H1 (cell line): ENCODE results near the gene PPP6R1. TPM values are rescaled to one million over a fixed set of nuclear protein-coding genes. Genes with fewer than 3 reads are reported as not detected.

Experiments
- CTCF ChIA-PET: fragments of 300-600 bp; sonication (Branson Sonifier 250); formaldehyde crosslinking; loops from one replicate; lab custom pipeline; 2021; ENCODE audit not compliant: partially characterized antibody; lab: Charles Lee
- POLR2A ChIA-PET: fragments of 300-600 bp; sonication (Branson Sonifier 250); formaldehyde crosslinking; loops from one replicate; lab custom pipeline; 2021; ENCODE audit warnings: inconsistent platforms; ENCODE audit not compliant: partially characterized antibody; lab: Charles Lee
- DNase-seq, 2 experiments: peaks; one replicate each; pipeline versions ENCODE4 v3.0.0 to v3.0.0-alpha.2; 2010 to 2022; ENCODE audit warnings: low spot score in 2 of 2, low read depth in 1 of 2, mixed read lengths in 1 of 2
- FAIRE-seq: peaks from 2 replicates; lab custom pipeline; 2011; peaks lifted over from hg19 to GRCh38; lab: Jason Lieb, UNC
- H2AFZ ChIP-seq: 2 replicates; pipeline ENCODE4 v1.8.1; 2012; ENCODE audit warnings: low read length, inconsistent platforms
- H2AK5ac ChIP-seq: 2 replicates; pipeline ENCODE4 v1.6.1; 2013; ENCODE audit warnings: low read depth, low read length
- H2BK120ac ChIP-seq: replicated peaks from 2 replicates; pipeline ENCODE3; 2013; ENCODE audit warnings: low read depth, low read length, inconsistent platforms
- H2BK12ac ChIP-seq: 2 replicates; pipeline ENCODE4 v1.6.1; 2013; ENCODE audit warnings: low read depth, low read length
- H2BK15ac ChIP-seq: 2 replicates; pipeline ENCODE4 v1.6.1; 2013; ENCODE audit warnings: low read length
- H2BK20ac ChIP-seq: 2 replicates; pipeline ENCODE4 v1.6.1; 2013; ENCODE audit warnings: low read length
- H2BK5ac ChIP-seq: 2 replicates; pipeline ENCODE4 v1.6.1; 2013; ENCODE audit warnings: low read depth, low read length
- H3K14ac ChIP-seq: 2 replicates; pipeline ENCODE4 v1.6.1; 2013; ENCODE audit warnings: inconsistent platforms; ENCODE audit not compliant: insufficient read length
- H3K18ac ChIP-seq: 2 replicates; pipeline ENCODE4 v1.6.1; 2013; ENCODE audit warnings: low read length; ENCODE audit errors: extremely low read depth
- H3K23ac ChIP-seq: 2 replicates; pipeline ENCODE4 v1.6.1; 2013; ENCODE audit warnings: inconsistent platforms; ENCODE audit not compliant: insufficient read length
- H3K23me2 ChIP-seq: 2 replicates; pipeline ENCODE4 v1.6.1; 2013; ENCODE audit warnings: low read depth, low read length
- H3K27ac ChIP-seq: 2 replicates; pipeline ENCODE4 v1.6.1; 2011; ENCODE audit warnings: low read depth, low read length, inconsistent platforms
- H3K27me3 ChIP-seq, 4 experiments: replicated peaks in 1 of 4; 1 replicate in 1 of 4; 2 replicates in 3 of 4; pipeline versions ENCODE4 v1.6.1 to v1.8.1; 2011 to 2013; ENCODE audit warnings: low read length in 3 of 4, mild to moderate bottlenecking in 3 of 4, inconsistent platforms in 2 of 4, mixed read lengths in 2 of 4, moderate library complexity in 1 of 4; ENCODE audit not compliant: control insufficient read depth in 3 of 4, insufficient read depth in 3 of 4; ENCODE audit errors: extremely low read depth in 1 of 4
- H3K36me3 ChIP-seq, 4 experiments: 2 replicates each; pipeline versions ENCODE4 v1.6.1 to v1.8.1; 2011 to 2013; ENCODE audit warnings: mild to moderate bottlenecking in 4 of 4, low read length in 3 of 4, moderate library complexity in 2 of 4, control low read depth in 1 of 4, inconsistent platforms in 1 of 4; ENCODE audit not compliant: insufficient read depth in 4 of 4, control insufficient read depth in 2 of 4
- H3K4ac ChIP-seq: replicated peaks from 2 replicates; pipeline ENCODE3; 2013; ENCODE audit warnings: low read length, low read depth, mixed read lengths, inconsistent platforms; ENCODE audit not compliant: insufficient read length
- H3K4me1 ChIP-seq, 4 experiments: replicated peaks in 1 of 4; 1 replicate in 1 of 4; 2 replicates in 3 of 4; pipeline versions ENCODE4 v1.6.1 to v1.8.1; 2011 to 2013; ENCODE audit warnings: low read length in 3 of 4, inconsistent platforms in 2 of 4, mixed read lengths in 1 of 4; ENCODE audit not compliant: insufficient read depth in 4 of 4, control insufficient read depth in 3 of 4
- H3K4me2 ChIP-seq, 2 experiments: 2 replicates each; pipeline versions ENCODE4 v1.6.1 to v1.8.1; 2011 to 2013; ENCODE audit warnings: low read depth in 2 of 2, low read length in 2 of 2, control low read depth in 1 of 2, inconsistent platforms in 1 of 2, mild to moderate bottlenecking in 1 of 2; ENCODE audit not compliant: insufficient read depth in 1 of 2
- H3K4me3 ChIP-seq, 4 experiments: fragments of 200-600, 300-600 bp in 1 of 4; sonication (generic), shearing (Covaris generic), sonication (Bioruptor Twin) in 1 of 4; 2 replicates each; pipeline versions ENCODE4 v1.5.1 to v1.8.1; 2011 to 2016; ENCODE audit warnings: low read length in 4 of 4, low read depth in 3 of 4, control low read depth in 2 of 4, inconsistent platforms in 2 of 4, mild to moderate bottlenecking in 2 of 4, mixed read lengths in 1 of 4, moderate library complexity in 1 of 4; ENCODE audit not compliant: insufficient read depth in 2 of 4; ENCODE audit errors: extremely low read depth in 1 of 4
- H3K56ac ChIP-seq: replicated peaks from 2 replicates; pipeline ENCODE3; 2013; ENCODE audit warnings: low read depth, mild to moderate bottlenecking, mixed read lengths, low read length, inconsistent platforms; ENCODE audit not compliant: insufficient read length
- H3K79me1 ChIP-seq: 2 replicates; pipeline ENCODE4 v1.6.1; 2013; ENCODE audit warnings: low read depth, low read length, control low read depth
- H3K79me2 ChIP-seq, 2 experiments: 2 replicates each; pipeline versions ENCODE4 v1.6.1 to v1.8.1; 2012 to 2013; ENCODE audit warnings: low read length in 2 of 2, mild to moderate bottlenecking in 2 of 2, inconsistent platforms in 1 of 2; ENCODE audit not compliant: insufficient read depth in 2 of 2, control insufficient read depth in 1 of 2
- H3K9ac ChIP-seq, 4 experiments: replicated peaks in 1 of 4; 1 replicate in 1 of 4; 2 replicates in 3 of 4; pipeline versions ENCODE4 v1.6.1 to v1.8.1; 2011 to 2013; ENCODE audit warnings: low read depth in 3 of 4, low read length in 3 of 4, control low read depth in 2 of 4, mild to moderate bottlenecking in 2 of 4, moderate library complexity in 2 of 4, inconsistent platforms in 1 of 4; ENCODE audit errors: extremely low read depth in 1 of 4
- H3K9me3 ChIP-seq, 2 experiments: 2 replicates each; pipeline versions ENCODE4 v1.6.1 to v1.8.1; 2012 to 2013; ENCODE audit warnings: mild to moderate bottlenecking in 2 of 2, moderate library complexity in 2 of 2, control low read depth in 1 of 2, inconsistent platforms in 1 of 2, low read depth in 1 of 2, low read length in 1 of 2, mixed read lengths in 1 of 2; ENCODE audit not compliant: insufficient read depth in 2 of 2
- H4K20me1 ChIP-seq, 2 experiments: replicated peaks in 1 of 2; 2 replicates each; pipeline versions ENCODE3 to v1.8.1; 2011 to 2013; ENCODE audit warnings: inconsistent platforms in 2 of 2, low read length in 2 of 2, mild to moderate bottlenecking in 1 of 2; ENCODE audit not compliant: insufficient read depth in 2 of 2, control insufficient read depth in 1 of 2
- H4K5ac ChIP-seq: 2 replicates; pipeline ENCODE4 v1.6.1; 2013; ENCODE audit warnings: low read length, low read depth, mixed read lengths, inconsistent platforms; ENCODE audit not compliant: insufficient read length
- H4K8ac ChIP-seq: 2 replicates; pipeline ENCODE4 v1.8.0; 2013; ENCODE audit warnings: mild to moderate bottlenecking, moderate library complexity, low read length, inconsistent platforms; ENCODE audit not compliant: insufficient read depth; ENCODE audit errors: extremely low read depth
- H4K91ac ChIP-seq: replicated peaks from 2 replicates; pipeline ENCODE3; 2013; ENCODE audit warnings: low read length, mixed read lengths, inconsistent platforms; ENCODE audit not compliant: insufficient read length
- CBX5 ChIP-seq: fragments of 300-800, 300-1000 bp; sonication (generic); IDR thresholded peaks from 2 replicates; pipeline ENCODE4 v1.7.1; 2016; ENCODE audit warnings: antibody characterized with exemption, low read length, low read depth
- CHD2 ChIP-seq: IDR thresholded peaks from 2 replicates; pipeline ENCODE4 v1.6.1; 2012; ENCODE audit warnings: low read length, improper control_type of control experiment
- GABPA ChIP-seq: IDR thresholded peaks from 2 replicates; pipeline ENCODE4 v1.6.1; 2011; ENCODE audit warnings: mild to moderate bottlenecking, low read length, moderate library complexity, borderline replicate concordance; ENCODE audit not compliant: insufficient read depth
- GTF2F1 ChIP-seq: IDR thresholded peaks from 2 replicates; pipeline ENCODE4 v1.6.1; 2012; ENCODE audit warnings: low read depth, low read length, improper control_type of control experiment, borderline replicate concordance
- HDAC6 ChIP-seq: IDR thresholded peaks from one replicate; pipeline ENCODE4 v1.7.1; 2012; ENCODE audit warnings: low read depth, mild to moderate bottlenecking, inconsistent platforms, low read length, moderate library complexity
- RFX5 ChIP-seq: IDR thresholded peaks from 2 replicates; pipeline ENCODE4 v1.6.1; 2011; ENCODE audit warnings: low read depth, low read length, improper control_type of control experiment, borderline replicate concordance
- SP1 ChIP-seq: IDR thresholded peaks from 2 replicates; pipeline ENCODE4 v1.6.1; 2011; ENCODE audit warnings: low read depth, low read length
- SP2 ChIP-seq: IDR thresholded peaks from 2 replicates; pipeline ENCODE4 v1.6.1; 2012; ENCODE audit warnings: mild to moderate bottlenecking, low read length, inconsistent platforms
- SP4 ChIP-seq: IDR thresholded peaks from 2 replicates; pipeline ENCODE4 v1.6.1; 2012; ENCODE audit warnings: low read length, inconsistent platforms
- TBP ChIP-seq: IDR thresholded peaks from 2 replicates; pipeline ENCODE4 v1.6.1; 2011; ENCODE audit warnings: low read depth, low read length, improper control_type of control experiment
- TEAD4 ChIP-seq: IDR thresholded peaks from 2 replicates; pipeline ENCODE4 v1.6.1; 2012; ENCODE audit warnings: low read depth, low read length, inconsistent platforms, mixed read lengths
- WGBS, 2 experiments: shearing (Covaris generic) in 1 of 2; methylation state at CpG; one replicate each; pipeline versions ENCODE4 v1.1.6 to v1.1.7; 2013 to 2015; ENCODE audit warnings: low lambda C conversion rate in 2 of 2, mixed read lengths in 2 of 2, inconsistent platforms in 1 of 2, low coverage in 1 of 2, missing lambda C conversion rate in 1 of 2; ENCODE audit not compliant: insufficient replicate concordance in 2 of 2, insufficient coverage in 1 of 2, insufficient read length in 1 of 2; ENCODE audit errors: extremely low coverage in 1 of 2, missing lambda C conversion rate in 1 of 2; 5-methylcytosine and 5-hydroxymethylcytosine counted together
- polyA plus RNA-seq, 7 experiments: library from polyadenylated mRNA; depleted of rRNA in 3 of 7; stranded (reverse) in 5 of 7; unstranded in 2 of 7; fragments of >200 nt in 5 of 7; fragments of 200-250 nt in 2 of 7; gene quantifications; 1 replicate in 5 of 7; 2 replicates in 1 of 7; 4 replicates in 1 of 7; pipeline versions ENCODE4 v1.2.1 to v1.2.3, GENCODE V29; 2011 to 2013; ENCODE audit warnings: missing spikeins in 2 of 7, mixed read lengths in 2 of 7
- total RNA-seq: library from RNA; stranded (reverse); fragmentation: NEBNext Ultra II Directional; extraction: Animal tissue kit (Norgen Biotek cat#: 25700); gene quantifications from 2 replicates; pipeline ENCODE4 v1.2.1, GENCODE V29; 2021
- TF ChIP-seq, protein P1 (sequence below): IDR thresholded peaks from 2 replicates; pipeline ENCODE4 v1.6.1; 2012; ENCODE audit warnings: inconsistent platforms

The PPP6R1 gene
- total and polyA plus RNA-seq, 2 of the 8 experiments (the other 6 are each of a cell fraction or from before 2014, with no cell fraction given): 36.4 to 74.4 TPM

DNA sequence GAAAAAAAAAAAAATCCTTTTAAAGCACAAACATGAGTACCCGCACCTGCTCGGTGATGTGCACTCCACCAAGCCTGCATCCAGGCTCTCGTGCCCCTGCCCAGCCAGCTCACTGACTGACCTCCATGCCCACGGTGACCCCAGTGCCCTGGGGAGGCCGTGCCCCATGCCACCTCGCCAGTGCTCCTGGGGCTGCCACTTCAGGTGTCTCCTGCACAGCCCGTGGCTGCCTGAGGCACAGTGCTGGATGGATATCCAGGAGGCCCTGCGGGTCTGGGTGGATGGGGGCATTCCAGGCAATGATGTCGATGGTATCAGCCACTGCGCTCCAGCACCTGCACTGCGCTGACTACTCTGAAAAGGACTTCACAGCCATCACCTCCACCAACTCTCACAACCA, 9.0 kb downstream of the PPP6R1 start:
- peaks cover 3 to 11% (median 5%) of the 10 kb centered on the region in 4 experiments; a peak in 6 of 7 replicates for H3K4me1 ChIP-seq
- H3K27ac ChIP-seq: no peak overlapping the region
- H2BK20ac ChIP-seq: no peak overlapping the region
- H3K23ac ChIP-seq: no peak overlapping the region
- no peak overlapping the region for H3K4ac ChIP-seq
- no peak overlapping the region for H2BK15ac ChIP-seq
- FAIRE-seq (no peak), DNase-seq (no peak)
- ChIA-PET CTCF (interaction anchor here (0.7 to 1.2 kb wide), 2 partner anchors 9 to 10 kb away, joined by 3 to 4 read pairs; no protein-coding TSS in a partner anchor), POLR2A (no interaction called here)
- H3K4me2 ChIP-seq: no peak overlapping the region
- H2AFZ ChIP-seq: no peak overlapping the region
- H4K20me1 ChIP-seq: peaks cover 28 to 53% of the 10 kb centered on the region in 2 experiments
- H4K8ac ChIP-seq: no peak overlapping the region; the same call in 1 of the 2 replicates
- H3K9ac ChIP-seq: no peak overlapping the region
- peaks cover 8 to 73% of the 10 kb centered on the region in 2 experiments; a peak in 3 of 4 replicates for H3K79me2 ChIP-seq
- no peak overlapping the region for H2BK5ac ChIP-seq
- H3K23me2 ChIP-seq: no peaks in the 10 kb centered on the region
- H3K36me3 ChIP-seq: peaks cover 3 to 12% (median 7%) of the 10 kb centered on the region in 4 experiments; a peak in 5 of 8 replicates
- 86% methylated on average over 11 of the region's 11 CpGs; no CpG with 5 or more reads in 1 of the 2 experiments for WGBS, 2 experiments
- no peak overlapping the region for H3K4me3 ChIP-seq
- no peak overlapping the region for H4K5ac ChIP-seq
- no peak overlapping the region for H3K56ac ChIP-seq
- no peak overlapping the region for H3K18ac ChIP-seq
- H2AK5ac ChIP-seq: no peak overlapping the region
- peaks cover 27% of the 10 kb centered on the region for H3K79me1 ChIP-seq
- H2BK12ac ChIP-seq: no peak overlapping the region
- no peak overlapping the region for H4K91ac ChIP-seq
- H3K9me3 ChIP-seq: no peaks in the 10 kb centered on the region
- no peaks in the 10 kb centered on the region for H3K27me3 ChIP-seq
- H3K14ac ChIP-seq: no peak overlapping the region
- no peak overlapping the region for H2BK120ac ChIP-seq
- TF ChIP-seq GABPA: no peak
- TF ChIP-seq, protein P1, sequence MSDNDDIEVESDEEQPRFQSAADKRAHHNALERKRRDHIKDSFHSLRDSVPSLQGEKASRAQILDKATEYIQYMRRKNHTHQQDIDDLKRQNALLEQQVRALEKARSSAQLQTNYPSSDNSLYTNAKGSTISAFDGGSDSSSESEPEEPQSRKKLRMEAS: no peak
- TF ChIP-seq CBX5: no peak
- no peak for TF ChIP-seq HDAC6
- TF ChIP-seq RFX5: no peak
- no peak for TF ChIP-seq SP4
- no peak for TF ChIP-seq SP2
- no peak for TF ChIP-seq TBP
- no peak for TF ChIP-seq CHD2
- no peak for TF ChIP-seq TEAD4
- TF ChIP-seq SP1: no peak
- no peak for TF ChIP-seq GTF2F1
